Skeletal muscle cell (primary cell): ENCODE data around the gene ANOS1.

Source experiments
- DNase-seq: peaks from one replicate; pipeline ENCODE4 v3.0.0-alpha.2; 2010; ENCODE audit warnings: low read depth
- H3K4me3 ChIP-seq: 2 replicates; pipeline ENCODE4 v1.5.1; 2011; ENCODE audit warnings: low read depth, mild to moderate bottlenecking, control low read depth, low read length, moderate library complexity

Gene ANOS1

GRCh38 chrX:8721536-8721935 lies 10.4 kb downstream of the ANOS1 start:
- no peak overlapping the region for H3K4me3 ChIP-seq
- DNase-seq: no peak

- H3K4me3 ChIP-seq: no peak overlapping the region
- no peak for DNase-seq
Observed at GRCh38 chrX:8720136-8720535, 11.8 kb downstream of the ANOS1 start.

- H3K4me3 ChIP-seq: no peak overlapping the region
- DNase-seq: no peak
Observed at GRCh38 chrX:8717354-8717753, 14.6 kb downstream of the ANOS1 start.

GRCh38 chrX:8714164-8714563 lies 17.8 kb downstream of the ANOS1 start:
- no peak for DNase-seq

GRCh38 chrX:8711401-8711800 lies 20.5 kb downstream of the ANOS1 start:
- no peak for DNase-seq
- no peak overlapping the region for H3K4me3 ChIP-seq

More at GRCh38 chrX:8714164-8714563, 17.8 kb downstream of the ANOS1 start:
- no peak overlapping the region for H3K4me3 ChIP-seq

- H3K4me3 ChIP-seq: no peak overlapping the region
Observed at GRCh38 chrX:8704184-8704583, 27.8 kb downstream of the ANOS1 start.

GRCh38 chrX:8692871-8693270 lies 39.1 kb downstream of the ANOS1 start:
- H3K4me3 ChIP-seq: no peak overlapping the region

More at GRCh38 chrX:8704184-8704583, 27.8 kb downstream of the ANOS1 start:
- no peak for DNase-seq

GRCh38 chrX:8689473-8689872 lies 42.5 kb downstream of the ANOS1 start:
- DNase-seq: no peak

More at GRCh38 chrX:8692871-8693270, 39.1 kb downstream of the ANOS1 start:
- DNase-seq: no peak

GRCh38 chrX:8688776-8689175 lies 43.2 kb downstream of the ANOS1 start:
- DNase-seq: no peak
- no peak overlapping the region for H3K4me3 ChIP-seq

More at GRCh38 chrX:8689473-8689872, 42.5 kb downstream of the ANOS1 start:
- H3K4me3 ChIP-seq: no peak overlapping the region

- no peak for DNase-seq
- H3K4me3 ChIP-seq: no peak overlapping the region
Observed at GRCh38 chrX:8684201-8684965, 47.6 kb downstream of the ANOS1 start.

GRCh38 chrX:8683687-8684086 lies 48.2 kb downstream of the ANOS1 start:
- no peak for DNase-seq
- no peak overlapping the region for H3K4me3 ChIP-seq

GRCh38 chrX:8679550-8679949 lies 52.4 kb downstream of the ANOS1 start:
- DNase-seq: no peak
- no peak overlapping the region for H3K4me3 ChIP-seq

- H3K4me3 ChIP-seq: no peak overlapping the region
- no peak for DNase-seq
Observed at GRCh38 chrX:8675006-8675630, 56.8 kb downstream of the ANOS1 start.

GRCh38 chrX:8673201-8673600 lies 58.7 kb downstream of the ANOS1 start:
- no peak overlapping the region for H3K4me3 ChIP-seq
- peak; percentile 4 for DNase-seq

- DNase-seq: no peak
- H3K4me3 ChIP-seq: no peak overlapping the region
Observed at GRCh38 chrX:8672176-8672575, 59.8 kb downstream of the ANOS1 start.

- H3K4me3 ChIP-seq: no peak overlapping the region
- DNase-seq: no peak
Observed at GRCh38 chrX:8668813-8669212, 63.1 kb downstream of the ANOS1 start.

GRCh38 chrX:8663325-8663724 lies 68.6 kb downstream of the ANOS1 start:
- DNase-seq: no peak
- no peak overlapping the region for H3K4me3 ChIP-seq

GRCh38 chrX:8657883-8658282 lies 74.1 kb downstream of the ANOS1 start:
- no peak overlapping the region for H3K4me3 ChIP-seq
- no peak for DNase-seq

- no peak for DNase-seq
- no peak overlapping the region for H3K4me3 ChIP-seq
Observed at GRCh38 chrX:8653956-8654355, 78.0 kb downstream of the ANOS1 start.

- H3K4me3 ChIP-seq: no peak overlapping the region
- DNase-seq: no peak
Observed at GRCh38 chrX:8649969-8650368, 82.0 kb downstream of the ANOS1 start.

GRCh38 chrX:8647176-8647575 lies 84.8 kb downstream of the ANOS1 start:
- no peak for DNase-seq

More at GRCh38 chrX:8647176-8647575, 84.8 kb downstream of the ANOS1 start:
- H3K4me3 ChIP-seq: no peak overlapping the region
